ENCODE measurements around the gene DPF3. TPM values are rescaled to one million over a fixed set of nuclear protein-coding genes. Genes with fewer than 3 reads are reported as not detected.

DPF3 gene
- total RNA-seq, 1 donor from 2014 or later, result 1.3 TPM

DNA sequence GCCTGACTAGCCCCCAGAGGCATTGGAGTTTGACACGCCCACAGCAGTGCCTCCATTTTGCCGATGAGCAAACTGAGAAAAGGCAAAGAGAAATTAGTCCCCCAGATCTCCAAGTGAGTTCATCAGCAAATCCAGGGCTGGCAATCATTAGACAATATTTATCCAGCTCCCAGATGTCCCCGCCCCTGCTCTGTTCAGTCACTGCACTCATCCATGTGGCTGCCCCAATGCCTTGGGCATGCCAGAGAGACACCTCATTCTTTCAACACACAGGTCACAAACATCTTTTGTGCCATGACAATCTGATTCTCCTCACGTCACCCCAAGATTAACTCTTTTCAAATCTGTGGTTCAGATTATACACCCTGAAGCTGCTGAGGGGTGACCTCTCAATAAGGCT is 43.5 kb downstream of the DPF3 start:
- Mint-ChIP-seq H3K27ac (ENCODE audit: unreplicated experiment) (no peak overlapping the region), H3K9me3 (no peaks in the 10 kb centered on the region), H3K36me3 (ENCODE audit: low read depth) (no peaks in the 10 kb centered on the region), H3K4me1 (peaks cover 5% of the 10 kb centered on the region), H3K27me3 (ENCODE audit: low read depth) (no peaks in the 10 kb centered on the region), H3K4me3 (no peak overlapping the region)
- DNase-seq (ENCODE audit: low read depth, low spot score), result no peak
- TF ChIP-seq, protein P1, sequence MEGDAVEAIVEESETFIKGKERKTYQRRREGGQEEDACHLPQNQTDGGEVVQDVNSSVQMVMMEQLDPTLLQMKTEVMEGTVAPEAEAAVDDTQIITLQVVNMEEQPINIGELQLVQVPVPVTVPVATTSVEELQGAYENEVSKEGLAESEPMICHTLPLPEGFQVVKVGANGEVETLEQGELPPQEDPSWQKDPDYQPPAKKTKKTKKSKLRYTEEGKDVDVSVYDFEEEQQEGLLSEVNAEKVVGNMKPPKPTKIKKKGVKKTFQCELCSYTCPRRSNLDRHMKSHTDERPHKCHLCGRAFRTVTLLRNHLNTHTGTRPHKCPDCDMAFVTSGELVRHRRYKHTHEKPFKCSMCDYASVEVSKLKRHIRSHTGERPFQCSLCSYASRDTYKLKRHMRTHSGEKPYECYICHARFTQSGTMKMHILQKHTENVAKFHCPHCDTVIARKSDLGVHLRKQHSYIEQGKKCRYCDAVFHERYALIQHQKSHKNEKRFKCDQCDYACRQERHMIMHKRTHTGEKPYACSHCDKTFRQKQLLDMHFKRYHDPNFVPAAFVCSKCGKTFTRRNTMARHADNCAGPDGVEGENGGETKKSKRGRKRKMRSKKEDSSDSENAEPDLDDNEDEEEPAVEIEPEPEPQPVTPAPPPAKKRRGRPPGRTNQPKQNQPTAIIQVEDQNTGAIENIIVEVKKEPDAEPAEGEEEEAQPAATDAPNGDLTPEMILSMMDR (conservative IDR thresholded peaks at IDR 0.05), result no peak

DNA sequence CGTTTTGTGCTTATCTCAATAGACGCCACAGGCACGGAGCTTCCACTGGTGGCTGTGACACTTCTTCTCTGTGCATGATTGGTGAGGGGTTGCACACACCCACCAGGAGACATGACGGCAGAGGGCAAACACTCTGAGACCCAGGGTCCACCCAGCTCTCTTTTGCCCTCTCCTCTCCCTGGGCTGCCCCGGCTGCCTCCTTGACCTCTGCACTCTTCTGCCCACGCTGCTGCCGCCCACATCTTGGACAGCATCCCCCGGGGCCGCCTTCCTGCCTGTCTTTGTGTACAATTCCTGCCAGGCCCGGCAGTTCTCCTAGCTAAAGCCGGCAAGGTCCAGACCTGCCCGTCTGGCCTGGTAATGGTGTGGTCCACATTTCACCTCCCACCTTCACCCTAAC is 44.7 kb downstream of the DPF3 start:
- TF ChIP-seq, protein P1 (conservative IDR thresholded peaks at IDR 0.05), result no peak
- Mint-ChIP-seq H3K4me1 (peaks cover 5% of the 10 kb centered on the region), H3K27me3 (ENCODE audit: low read depth) (no peaks in the 10 kb centered on the region), H3K27ac (ENCODE audit: unreplicated experiment) (no peak overlapping the region), H3K36me3 (ENCODE audit: low read depth) (no peaks in the 10 kb centered on the region), H3K9me3 (no peaks in the 10 kb centered on the region), H3K4me3 (no peak overlapping the region)
- no peak for DNase-seq (ENCODE audit: low read depth, low spot score)

DNA sequence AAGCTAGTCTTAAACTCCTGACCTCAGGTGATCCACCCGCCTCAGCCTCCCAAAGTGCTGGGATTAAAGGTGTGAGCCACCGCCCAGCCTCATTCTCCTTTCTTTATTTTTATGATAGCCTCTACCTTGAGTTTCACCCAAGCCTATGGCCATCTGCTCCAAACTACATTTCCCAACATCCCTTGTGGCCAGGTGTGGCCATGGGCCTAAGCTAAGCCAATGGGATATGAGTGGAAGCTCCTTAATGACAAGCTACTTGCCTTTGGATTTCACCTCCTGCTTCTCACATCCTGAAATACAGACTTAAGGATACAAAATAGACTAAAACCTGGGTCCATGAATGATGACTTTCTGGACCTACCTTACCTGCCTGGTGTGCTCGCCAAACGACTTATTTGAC is 46.2 kb downstream of the DPF3 start:
- Mint-ChIP-seq H3K4me3 (no peak overlapping the region), H3K27ac (ENCODE audit: unreplicated experiment) (no peak overlapping the region), H3K4me1 (peaks cover 5% of the 10 kb centered on the region), H3K27me3 (ENCODE audit: low read depth) (no peaks in the 10 kb centered on the region), H3K9me3 (no peaks in the 10 kb centered on the region), H3K36me3 (ENCODE audit: low read depth) (no peaks in the 10 kb centered on the region)
- no peak for DNase-seq (ENCODE audit: low read depth, low spot score)
- TF ChIP-seq, protein P1 (conservative IDR thresholded peaks at IDR 0.05), result no peak

DNA sequence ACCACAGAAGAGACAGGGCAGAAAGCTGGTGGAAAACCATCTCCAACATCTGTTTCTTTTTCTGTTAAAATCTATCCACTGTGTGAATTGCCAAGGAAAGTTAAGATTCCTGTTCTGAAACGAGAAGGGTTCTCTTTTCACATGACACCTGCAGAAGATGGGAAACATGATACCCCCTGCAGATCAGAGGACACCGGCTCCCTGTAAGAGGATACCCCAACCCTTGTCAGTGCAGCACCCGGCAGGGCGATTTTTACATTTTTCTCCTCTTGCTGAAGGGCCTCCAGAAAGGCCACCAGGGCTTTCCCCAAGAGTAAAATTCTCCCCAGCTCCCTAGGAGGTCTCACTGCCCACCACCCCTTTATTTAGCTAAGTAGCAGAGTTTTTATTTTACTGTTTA is 48.2 kb downstream of the DPF3 start:
- Mint-ChIP-seq H3K36me3 (ENCODE audit: low read depth) (no peaks in the 10 kb centered on the region), H3K27me3 (ENCODE audit: low read depth) (no peaks in the 10 kb centered on the region), H3K27ac (ENCODE audit: unreplicated experiment) (no peak overlapping the region), H3K9me3 (no peaks in the 10 kb centered on the region), H3K4me3 (no peak overlapping the region), H3K4me1 (peaks cover 5% of the 10 kb centered on the region)
- no peak for DNase-seq (ENCODE audit: low read depth, low spot score)
- TF ChIP-seq, protein P1 (conservative IDR thresholded peaks at IDR 0.05), result no peak

- TF ChIP-seq, protein P1 (conservative IDR thresholded peaks at IDR 0.05), result no peak
- no peak for DNase-seq (ENCODE audit: low read depth, low spot score)
- H3K36me3 Mint-ChIP-seq (ENCODE audit: low read depth), result no peaks in the 10 kb centered on the region
- no peaks in the 10 kb centered on the region for H3K9me3 Mint-ChIP-seq
- H3K4me1 Mint-ChIP-seq, result peaks cover 5% of the 10 kb centered on the region
- no peak overlapping the region for H3K27ac Mint-ChIP-seq (ENCODE audit: unreplicated experiment)
- H3K27me3 Mint-ChIP-seq (ENCODE audit: low read depth), result no peaks in the 10 kb centered on the region
- no peak overlapping the region for H3K4me3 Mint-ChIP-seq
These were observed 48.7 kb downstream of the DPF3 start for GRCh38 chr14:72845196-72845595.

DNA sequence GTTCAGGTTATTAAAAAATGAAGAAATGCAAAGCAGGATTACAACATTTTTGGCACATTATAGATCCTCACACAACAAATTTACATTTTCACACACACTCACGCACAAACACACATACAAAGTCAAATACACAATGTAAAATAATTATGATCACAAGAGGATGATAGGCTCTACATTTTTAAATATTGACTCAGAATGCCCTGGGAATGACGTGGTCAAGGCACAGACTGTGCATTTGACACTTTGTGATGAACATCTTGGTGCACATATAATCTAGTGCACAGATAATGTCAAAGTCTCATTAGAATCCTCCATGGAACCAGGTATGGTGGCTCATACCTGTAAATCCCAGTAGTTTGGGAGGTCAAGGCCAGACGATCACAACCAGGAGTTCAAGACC is 49.4 kb downstream of the DPF3 start:
- Mint-ChIP-seq H3K4me3 (no peak overlapping the region), H3K36me3 (ENCODE audit: low read depth) (no peaks in the 10 kb centered on the region), H3K27me3 (ENCODE audit: low read depth) (no peaks in the 10 kb centered on the region), H3K9me3 (no peaks in the 10 kb centered on the region), H3K4me1 (peaks cover 4% of the 10 kb centered on the region), H3K27ac (ENCODE audit: unreplicated experiment) (no peak overlapping the region)
- DNase-seq (ENCODE audit: low read depth, low spot score), result no peak
- TF ChIP-seq, protein P1 (conservative IDR thresholded peaks at IDR 0.05), result no peak
